ENCODE measurements around the gene COMMD2.

Gene COMMD2

GRCh38 chr3:149701206-149701976 lies 50.9 kb downstream of the COMMD2 start:
- DNase-seq: no peak

Measured in NCI-H774 (cell line).